NCI-H1930 (cell line): ENCODE data around the gene CCM2L.
"Not testable (repeated sequence)": the region's sequence is repeated elsewhere in the genome, so short reads cannot be mapped to it uniquely, and the experiment has no call there.

Experiments used
- DNase-seq, 2 experiments: peaks; one replicate each; lab custom pipeline; 2025; lab: John Stamatoyannopoulos, UW

The CCM2L gene

GRCh38 chr20:32029561-32029960 lies 19.3 kb downstream of the CCM2L start:
- no peak for DNase-seq

- DNase-seq: peak; percentile 66 to 69
Measured at GRCh38 chr20:32031007-32031958, 21.0 kb downstream of the CCM2L start.

DNA sequence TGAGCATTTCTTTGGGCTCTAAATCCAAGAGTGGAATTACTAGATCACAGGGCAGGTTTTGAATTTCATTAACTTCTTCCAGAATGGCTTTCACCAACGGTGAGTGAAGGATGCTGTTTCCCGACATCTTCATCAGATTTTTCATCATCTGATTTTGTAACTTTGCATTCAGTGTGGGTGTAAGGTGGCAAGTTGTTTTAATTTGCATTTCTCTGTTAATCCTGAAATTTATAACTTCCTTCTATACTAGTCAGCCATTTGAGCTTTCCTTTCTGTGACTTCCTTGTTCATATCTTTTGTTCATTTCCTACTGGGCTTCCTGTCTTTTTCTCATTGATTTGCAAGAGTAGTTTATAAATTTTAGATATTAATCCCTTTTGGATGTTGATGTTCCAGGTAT lies 23.1 kb downstream of the CCM2L start:
- no peak for DNase-seq

GRCh38 chr20:32033721-32034120 lies 23.5 kb downstream of the CCM2L start:
- not testable (repeated sequence) for DNase-seq

- DNase-seq: peak in 1 of 2 experiments; percentile 28
Measured at GRCh38 chr20:32034581-32035425, 24.6 kb downstream of the CCM2L start.

DNA sequence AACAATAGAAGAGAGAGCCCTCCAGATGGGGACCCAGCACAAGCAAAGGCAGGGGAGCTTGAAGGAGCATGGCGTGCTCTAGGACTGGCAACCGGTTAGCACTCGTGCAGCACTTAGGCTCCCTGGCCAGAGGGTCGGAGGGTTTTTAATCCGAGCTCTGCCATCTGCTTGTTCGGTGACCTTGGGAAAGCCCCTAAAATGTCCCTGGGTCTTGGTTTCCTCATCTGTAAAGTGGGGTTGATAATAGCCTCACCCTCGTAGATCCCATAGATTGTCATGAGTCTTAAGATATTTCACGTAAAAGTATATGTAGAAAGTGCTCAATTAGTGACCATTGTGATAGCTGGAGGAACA lies 25.2 kb downstream of the CCM2L start:
- DNase-seq: no peak

DNA sequence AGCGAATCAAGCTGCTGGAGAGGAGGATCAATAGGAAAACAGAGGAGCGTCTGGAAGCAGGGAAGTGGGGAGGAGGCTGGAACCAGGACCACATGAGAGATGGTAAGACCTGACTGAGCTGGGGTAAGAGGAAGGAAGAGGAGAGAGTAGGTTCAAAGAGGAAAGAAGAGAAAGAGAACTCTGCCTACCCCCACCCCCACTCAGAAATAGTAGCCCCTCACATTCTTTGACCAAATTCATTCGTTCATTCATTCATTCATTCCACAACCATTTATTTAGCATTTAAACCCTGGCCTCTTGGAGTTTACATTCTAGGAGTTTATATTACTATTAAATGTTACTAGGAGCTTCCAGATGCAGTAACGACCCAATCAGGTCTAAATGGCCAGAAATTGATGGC lies 26.0 kb downstream of the CCM2L start:
- DNase-seq: no peak

GRCh38 chr20:32036716-32037485 lies 26.7 kb downstream of the CCM2L start:
- peak in 1 of 2 experiments; percentile 52 for DNase-seq

DNA sequence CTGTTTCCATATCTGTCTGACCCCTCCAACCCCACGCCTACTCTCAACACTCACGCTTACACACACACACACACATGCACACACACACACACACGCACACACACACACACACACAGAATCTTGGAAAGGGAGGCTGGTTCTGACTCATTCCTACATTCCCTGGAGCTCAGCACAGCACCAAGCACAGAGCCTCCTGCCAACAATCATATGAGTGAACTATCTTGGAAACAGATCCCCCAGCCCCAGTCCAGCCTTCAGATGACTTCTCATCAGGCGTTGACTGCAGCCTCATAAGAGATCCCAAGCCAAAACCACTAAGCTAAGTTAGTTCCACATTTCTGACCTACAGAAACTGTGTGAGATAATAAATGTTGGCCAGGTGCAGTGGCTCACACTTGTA lies 27.7 kb downstream of the CCM2L start:
- DNase-seq: no peak

DNA sequence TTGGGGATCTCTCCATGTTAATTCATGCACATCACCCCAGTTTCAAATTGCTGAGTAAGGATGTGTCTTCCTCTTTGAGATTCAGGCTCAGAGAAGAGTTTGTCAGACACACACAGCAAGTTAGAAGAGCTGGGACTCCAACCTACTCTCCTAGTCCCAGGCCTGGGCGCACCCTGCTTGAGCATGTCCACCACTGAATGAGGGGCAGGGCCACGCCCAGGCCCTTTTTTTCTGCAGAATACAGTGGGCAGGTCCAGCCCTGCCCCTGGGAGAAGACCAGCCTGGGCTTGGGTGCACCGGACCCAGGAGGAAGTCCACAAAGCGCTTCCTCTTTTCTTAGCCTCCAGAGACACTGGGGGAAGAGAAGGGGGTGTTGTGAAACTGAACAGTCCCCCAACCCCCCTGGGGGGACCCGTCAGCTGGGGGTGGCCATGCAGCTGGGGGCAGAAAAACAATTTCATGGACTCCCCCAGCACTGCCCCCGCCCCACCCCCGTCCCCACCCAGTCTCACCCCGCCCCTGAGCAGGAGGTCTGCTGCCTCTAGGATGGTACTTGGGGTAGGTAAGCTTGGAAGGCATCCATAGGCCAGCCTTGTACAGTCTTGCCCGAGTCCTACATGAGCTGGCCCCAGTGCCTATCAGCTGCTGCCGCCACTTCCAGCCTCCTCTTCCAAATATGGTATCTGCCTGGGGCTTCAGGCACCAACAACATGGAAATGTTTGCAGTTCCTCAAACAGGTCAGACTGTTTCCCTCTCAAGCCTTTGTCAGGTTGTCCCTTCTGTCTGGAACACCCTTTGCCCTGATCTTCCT lies 30.1 kb downstream of the CCM2L start:
- DNase-seq: no peak

- DNase-seq: no peak
Measured at GRCh38 chr20:32045999-32046398, 35.8 kb downstream of the CCM2L start.

DNA sequence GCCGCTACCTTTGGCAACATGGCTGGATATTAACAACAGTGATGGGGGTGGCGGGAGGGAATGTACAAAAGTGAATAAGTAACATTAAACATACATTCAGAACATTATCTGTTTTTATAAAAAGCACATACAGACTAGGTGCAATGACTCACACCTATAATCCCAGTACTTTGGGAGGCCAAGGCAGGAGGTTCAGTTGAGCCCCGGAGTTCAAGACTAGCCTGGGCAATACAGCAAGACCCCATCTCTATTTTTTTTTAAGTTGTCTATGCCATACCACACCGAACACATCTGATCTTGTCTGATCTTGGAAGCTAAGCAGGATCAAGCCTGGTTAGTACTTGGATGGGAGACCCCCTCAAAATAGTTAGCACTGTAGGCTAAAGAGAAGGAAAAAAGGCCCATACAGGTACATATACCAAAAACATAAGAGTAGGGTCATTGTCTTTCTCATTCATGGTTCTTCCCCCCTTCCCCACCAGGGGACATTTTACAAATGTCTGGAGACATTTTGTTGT lies 40.1 kb downstream of the CCM2L start:
- DNase-seq: no peak

- no peak for DNase-seq
Measured at GRCh38 chr20:32050851-32051556, 40.8 kb downstream of the CCM2L start.

DNA sequence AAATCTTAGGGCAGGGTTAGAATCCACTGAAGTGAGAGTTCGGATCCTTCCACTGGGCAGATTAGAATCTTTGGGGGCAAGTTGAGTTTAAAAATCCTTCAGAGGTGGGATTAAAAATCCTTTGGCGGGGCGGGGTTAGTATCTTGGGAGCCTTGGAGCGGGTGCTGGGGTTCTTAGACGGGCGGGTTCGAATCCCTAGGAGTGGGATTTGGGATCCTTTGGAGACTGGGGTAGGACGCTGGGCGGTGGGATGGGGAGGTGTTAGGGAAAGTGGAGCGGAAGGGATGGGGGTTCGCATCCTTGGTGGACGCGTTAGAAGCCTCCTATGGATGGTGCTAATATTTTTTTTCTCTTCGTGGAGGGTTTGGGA lies 41.5 kb downstream of the CCM2L start:
- no peak for DNase-seq

GRCh38 chr20:32052090-32052777 lies 42.0 kb downstream of the CCM2L start, which contains the start of gene HCK:
Gene HCK (plus strand): TSS chr20:32052242.
- DNase-seq: no peak

DNA sequence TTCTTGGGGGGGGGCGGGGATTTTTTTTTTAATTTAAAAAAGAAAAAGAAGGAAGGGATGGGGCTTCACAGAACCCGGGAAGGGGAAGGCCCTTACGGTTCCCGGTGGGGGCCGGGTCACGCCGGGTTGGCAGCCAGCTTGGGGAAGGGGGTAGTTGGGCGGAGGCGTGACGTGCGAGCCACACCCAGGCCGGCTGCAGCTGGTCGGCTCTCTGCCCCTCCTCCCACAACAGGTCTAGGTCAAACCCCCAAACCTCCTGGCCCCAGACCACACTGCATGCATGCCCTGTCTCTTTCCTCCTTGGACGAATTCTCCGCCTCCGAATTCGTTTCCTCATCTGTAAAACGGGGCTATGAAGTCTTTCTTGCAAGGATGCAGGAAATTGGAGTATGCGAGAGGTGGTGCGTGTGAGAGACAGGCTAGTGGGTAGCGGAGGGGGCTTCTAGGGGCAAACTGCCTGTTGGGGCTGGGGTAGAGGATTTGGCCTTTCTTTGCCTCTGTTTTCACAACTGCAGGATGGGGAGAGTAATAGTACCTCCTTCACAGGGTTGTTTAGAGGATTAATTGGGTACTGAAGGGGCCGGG lies 42.6 kb downstream of the CCM2L start:
- no peak for DNase-seq

GRCh38 chr20:32053648-32054047 lies 43.4 kb downstream of the CCM2L start:
- DNase-seq: no peak

DNA sequence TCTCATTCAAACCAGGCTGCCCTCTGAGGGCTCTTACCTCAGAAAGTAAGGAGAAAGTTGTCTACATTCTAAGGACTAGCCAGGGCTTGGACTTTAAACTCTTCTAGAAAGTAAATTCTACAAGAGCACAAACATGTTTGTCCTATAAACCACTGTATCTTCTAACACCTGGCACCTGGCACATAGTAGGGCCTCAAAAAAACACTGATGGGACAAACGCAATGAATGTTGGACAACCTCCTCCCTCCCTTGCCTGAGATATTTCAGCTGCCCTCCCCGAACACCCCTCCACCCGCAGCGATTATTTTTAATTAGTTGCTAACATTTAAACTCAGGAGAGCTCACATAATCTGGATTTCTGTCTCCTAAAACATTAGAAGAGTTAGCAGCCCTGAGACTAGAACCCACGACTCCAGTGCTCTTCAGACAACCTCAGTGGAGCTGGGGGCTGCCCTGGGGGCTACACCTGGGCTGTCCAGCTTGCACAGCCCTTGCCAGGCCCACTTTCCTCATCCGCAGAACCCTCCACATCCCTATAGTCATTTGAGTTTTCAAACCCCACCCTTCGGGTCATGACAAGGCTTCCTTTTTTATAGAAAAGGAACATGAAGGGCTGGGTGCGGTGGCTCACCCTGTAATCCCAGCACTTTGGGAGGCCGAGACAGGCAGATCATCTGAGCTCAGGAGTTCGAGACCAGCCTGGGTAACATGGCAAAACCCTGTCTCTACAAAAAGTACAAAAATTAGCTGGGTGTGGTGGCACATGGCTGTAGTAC lies 46.7 kb downstream of the CCM2L start:
- no peak for DNase-seq
